HuH-7 (cell line): ENCODE measurements around the gene COL18A1.
"Not testable (repeated sequence)": the region's sequence is repeated elsewhere in the genome, so short reads cannot be mapped to it uniquely, and the experiment has no call there.

ENCODE experiments used
- DNase-seq: peaks from one replicate; pipeline ENCODE4 v3.0.0; 2011; ENCODE audit warnings: low spot score

COL18A1 gene

DNA sequence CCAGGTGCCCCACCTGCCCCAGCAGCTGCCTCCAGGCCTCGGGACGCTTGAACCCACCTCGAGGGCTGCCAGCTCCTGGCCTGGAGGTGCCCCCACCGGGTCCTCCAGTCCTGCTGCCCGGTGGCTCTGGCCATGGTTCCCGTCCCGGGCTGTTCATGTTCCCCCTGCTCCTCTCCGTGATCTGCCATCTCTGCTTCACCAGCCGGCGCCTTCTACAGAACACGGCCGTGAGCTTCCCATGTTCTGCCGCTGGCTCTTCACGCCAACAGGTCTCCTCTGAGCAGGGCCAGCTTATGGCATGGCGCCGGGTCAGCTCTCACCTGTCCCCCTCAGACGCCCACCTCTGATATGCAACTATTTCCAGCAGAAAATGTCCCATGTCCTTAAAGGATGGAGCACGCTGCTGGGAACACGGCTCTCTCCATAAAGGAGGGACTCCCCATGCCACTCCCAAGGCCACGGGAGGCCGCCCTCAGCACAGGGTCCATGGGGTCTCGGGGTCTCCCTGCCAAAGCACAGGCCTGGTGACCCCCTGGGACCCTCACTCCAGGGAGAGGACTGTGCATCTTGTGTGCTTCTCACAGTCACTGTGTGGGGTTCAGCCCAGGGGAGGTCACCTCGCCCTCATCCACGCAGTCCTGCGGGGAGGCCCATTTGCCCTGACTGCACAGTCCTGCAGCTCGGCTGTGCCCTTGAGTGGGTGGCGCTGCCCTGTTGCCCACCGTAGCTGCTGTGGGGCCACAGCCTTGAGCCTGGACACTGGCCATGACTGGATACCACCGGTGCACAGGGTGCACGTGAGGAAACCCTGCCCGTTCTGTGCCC, 36.7 kb downstream of the COL18A1 start:
- DNase-seq, result no peak

- no peak for DNase-seq
These were observed 37.3 kb downstream of the COL18A1 start for GRCh38 chr21:45442276-45442675.

- DNase-seq, result not testable (repeated sequence)
These were observed 38.0 kb downstream of the COL18A1 start for GRCh38 chr21:45442686-45443594.

DNA sequence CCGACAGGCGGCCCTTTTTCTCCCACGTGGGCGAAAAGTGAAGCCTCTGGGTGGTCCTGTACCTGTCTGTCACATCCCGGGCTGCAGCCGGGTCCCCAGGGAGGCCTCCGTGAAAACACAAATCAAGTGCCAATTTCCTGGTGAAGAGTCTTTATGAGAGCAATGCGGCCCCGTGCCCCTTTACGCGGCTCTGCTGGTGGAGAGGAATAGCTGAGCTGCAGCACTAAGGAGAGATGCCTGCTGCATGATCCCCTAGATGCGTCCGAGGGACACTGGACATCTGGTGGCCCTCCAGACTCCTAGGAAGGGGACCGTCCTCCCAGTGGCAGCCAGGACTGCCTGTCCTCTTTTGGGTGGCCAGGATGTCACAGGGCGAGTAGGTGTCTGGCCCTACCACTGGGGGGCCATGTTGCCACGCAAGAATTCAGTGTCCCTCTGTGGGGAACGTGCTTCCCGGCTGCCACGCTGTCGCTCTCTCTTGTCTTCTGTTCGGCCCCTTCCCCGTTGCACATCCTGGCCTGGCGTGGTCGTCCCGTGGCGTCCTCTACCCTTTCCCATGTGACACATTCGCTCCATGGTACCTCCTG, 38.7 kb downstream of the COL18A1 start:
- DNase-seq, result peak; percentile 65

- no peak for DNase-seq
These were observed 39.4 kb downstream of the COL18A1 start for GRCh38 chr21:45444385-45444784.

DNA sequence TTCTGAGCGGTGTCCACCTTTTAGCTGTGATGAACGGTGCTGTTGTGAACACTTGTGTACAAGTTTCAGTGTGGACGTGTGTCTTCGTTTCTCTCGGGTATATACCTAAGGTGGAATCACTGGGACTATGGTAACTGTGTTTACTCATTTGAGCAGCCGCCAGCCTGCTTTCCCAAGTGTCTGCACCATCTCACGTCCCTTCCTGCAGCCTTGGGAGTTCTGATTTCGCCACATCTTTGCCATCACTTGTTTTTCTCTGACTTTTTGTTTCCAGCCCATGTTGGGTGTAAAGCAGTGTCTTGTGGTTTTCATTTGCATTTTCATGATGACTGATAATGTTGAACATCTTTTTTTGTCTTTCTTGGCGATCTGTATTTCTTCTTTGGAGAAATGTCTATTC, 40.4 kb downstream of the COL18A1 start:
- DNase-seq, result no peak

- DNase-seq, result no peak
These were observed 42.9 kb downstream of the COL18A1 start for GRCh38 chr21:45447821-45448220.

- no peak for DNase-seq
These were observed 43.4 kb downstream of the COL18A1 start for GRCh38 chr21:45448283-45448809.

- DNase-seq, result no peak
These were observed 44.1 kb downstream of the COL18A1 start for GRCh38 chr21:45448810-45449657.

- DNase-seq, result no peak
These were observed 44.9 kb downstream of the COL18A1 start for GRCh38 chr21:45449658-45450422.

DNA sequence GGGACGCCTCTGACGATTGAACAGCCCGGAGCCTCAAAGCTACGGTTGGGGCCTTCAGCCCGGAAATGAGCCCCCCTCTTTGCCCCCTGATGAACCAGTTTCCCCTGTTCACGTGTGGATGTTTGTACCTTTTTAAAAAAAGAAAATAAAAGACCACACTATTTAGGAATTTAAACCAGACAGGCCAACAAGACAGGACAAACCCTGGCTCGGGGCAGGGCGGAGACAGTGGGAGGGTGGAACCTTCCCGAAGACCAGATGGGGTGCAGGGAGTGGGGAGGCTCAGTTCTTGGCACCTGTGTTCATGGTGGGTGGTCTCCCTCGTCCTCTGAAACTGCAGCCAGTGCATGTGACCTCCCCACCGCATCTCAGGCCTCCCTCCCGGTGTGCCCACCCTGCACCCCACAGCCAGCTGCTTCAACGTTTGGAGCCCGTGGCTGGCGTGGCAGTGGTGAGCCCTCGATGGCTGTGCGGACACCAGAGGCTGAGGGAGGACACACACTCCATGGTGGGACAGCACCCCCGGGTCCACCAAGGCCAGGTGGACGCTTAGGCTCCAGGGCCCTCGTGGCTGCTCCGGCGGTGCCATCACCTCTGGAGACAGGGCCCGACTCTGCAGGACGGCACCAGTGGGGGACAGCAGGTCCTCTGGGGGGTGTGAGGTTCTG, 45.6 kb downstream of the COL18A1 start:
- DNase-seq, result no peak

DNA sequence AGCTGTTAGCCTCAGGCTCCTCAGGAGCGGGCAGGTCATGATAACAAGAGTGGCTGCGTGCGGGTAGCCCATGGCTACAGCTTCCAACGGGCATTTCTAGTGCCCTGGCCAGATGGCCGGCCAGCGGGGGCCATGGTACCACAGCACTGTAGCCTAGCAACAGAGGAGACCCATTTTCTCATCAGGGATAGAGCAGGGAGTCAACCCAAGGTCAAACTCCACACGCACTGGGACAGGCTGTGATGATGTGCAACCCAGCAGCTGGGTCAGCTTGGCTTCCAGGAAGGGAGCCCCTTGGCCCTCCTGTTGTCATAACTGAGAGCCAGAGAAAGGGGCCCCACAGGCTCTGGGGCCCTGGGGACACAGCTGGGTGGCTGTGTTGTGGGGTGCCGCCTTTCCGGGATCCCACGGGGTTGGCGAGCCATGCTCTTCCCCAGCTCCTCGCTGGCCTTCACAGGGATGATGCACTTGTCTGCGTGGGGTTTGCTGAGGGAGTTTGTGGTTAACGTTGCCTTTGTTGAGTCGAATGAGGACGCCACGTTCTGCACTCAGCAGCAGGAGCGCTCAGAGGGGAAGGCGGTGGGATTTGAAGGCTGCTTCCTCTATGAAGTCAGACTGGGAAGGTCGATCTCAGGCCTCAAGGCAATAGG, 46.3 kb downstream of the COL18A1 start:
- no peak for DNase-seq

DNA sequence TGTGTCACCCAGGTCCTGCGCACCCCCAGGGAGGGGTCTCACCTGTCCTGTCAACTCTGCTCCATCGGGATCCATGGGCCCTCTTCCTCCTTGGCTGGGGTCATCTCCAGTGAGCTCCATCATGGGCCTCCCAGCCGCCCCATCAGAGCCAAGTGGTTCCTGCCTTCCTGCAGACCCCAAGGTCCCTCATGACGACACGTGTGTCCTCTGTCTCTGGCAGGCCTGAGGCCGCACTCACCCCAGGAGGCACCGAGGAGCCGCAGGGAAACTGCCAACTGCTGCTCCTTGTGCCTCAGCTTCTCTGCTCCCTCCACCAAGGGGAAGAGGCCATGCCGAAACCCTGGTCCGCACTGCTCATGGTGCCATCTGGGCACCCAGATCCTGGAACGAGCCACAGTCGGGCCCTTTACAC, 46.8 kb downstream of the COL18A1 start:
- no peak for DNase-seq

GRCh38 chr21:45452696-45453307, 47.8 kb downstream of the COL18A1 start:
- DNase-seq, result no peak

DNA sequence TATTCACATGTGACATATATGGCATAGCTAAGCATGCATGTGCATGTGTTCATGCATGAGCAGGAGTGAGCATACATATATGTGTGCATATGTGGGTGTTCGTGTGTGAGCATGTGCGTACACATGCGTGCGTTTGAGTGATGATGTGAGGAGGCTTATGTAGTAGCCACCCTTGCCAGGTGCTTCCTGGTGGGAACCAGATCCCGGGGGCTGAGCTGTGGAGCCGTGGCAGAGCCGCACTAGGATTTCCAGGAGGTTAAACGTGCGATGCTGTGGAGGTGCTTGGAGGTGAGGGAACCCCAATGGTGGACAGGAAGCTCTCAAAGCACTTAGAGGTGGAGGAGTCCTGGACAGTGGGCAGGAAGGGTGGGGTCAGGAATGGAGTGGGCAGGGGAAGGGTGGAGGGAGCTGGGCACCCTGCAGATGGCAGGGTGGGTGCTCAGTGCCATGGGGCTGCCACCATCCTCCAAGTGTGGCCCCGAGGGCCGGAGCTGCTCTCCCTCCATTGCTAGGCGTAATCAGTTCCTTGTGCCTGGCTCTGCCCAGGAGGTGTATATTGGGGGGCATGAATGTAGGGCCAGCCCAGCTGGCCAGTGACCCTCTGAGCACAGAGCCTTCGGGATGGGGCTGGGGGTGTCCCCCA, 48.5 kb downstream of the COL18A1 start:
- DNase-seq, result no peak

DNA sequence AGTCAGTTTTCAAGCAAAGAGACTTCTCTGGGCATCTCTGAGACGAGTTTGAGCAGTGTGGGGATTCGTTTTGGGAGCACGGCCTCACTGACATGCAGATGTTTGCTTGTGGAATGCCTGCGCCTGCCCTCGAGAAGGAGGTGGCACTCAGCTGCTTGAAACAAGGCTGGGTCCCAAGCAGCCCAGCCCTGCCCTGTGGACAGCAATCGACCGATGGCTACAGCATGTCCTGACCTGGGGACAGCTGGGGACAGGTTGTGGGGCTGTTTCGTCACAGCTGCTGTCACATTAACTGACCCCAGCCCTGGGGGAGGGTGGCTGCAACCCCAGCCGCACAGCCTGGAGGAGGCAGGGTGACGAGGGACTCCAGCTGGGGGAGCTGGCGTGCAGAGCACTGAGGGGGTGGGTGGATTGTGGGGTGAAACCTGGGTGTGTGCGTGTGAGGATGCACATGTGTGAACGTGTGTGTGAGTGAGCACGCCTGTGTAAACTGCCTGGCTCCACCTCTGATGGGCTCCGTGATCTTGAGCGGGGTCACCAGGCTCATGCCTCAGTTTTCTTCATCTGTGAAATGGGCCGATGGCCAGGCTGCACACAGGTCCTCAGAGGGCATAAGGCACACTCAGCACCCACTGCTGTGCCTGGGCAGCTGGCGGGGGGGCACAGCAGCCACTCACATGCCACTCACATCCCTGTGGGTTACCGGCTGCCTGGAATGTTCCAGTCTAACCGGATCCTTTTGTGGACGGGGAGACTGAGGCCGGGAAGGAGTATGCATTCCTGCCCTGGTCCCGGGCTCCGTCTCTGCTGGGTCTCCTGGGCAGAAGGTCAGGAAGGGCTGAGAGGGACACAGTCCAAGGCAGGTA, 49.3 kb downstream of the COL18A1 start:
- peak; percentile 78 for DNase-seq

DNA sequence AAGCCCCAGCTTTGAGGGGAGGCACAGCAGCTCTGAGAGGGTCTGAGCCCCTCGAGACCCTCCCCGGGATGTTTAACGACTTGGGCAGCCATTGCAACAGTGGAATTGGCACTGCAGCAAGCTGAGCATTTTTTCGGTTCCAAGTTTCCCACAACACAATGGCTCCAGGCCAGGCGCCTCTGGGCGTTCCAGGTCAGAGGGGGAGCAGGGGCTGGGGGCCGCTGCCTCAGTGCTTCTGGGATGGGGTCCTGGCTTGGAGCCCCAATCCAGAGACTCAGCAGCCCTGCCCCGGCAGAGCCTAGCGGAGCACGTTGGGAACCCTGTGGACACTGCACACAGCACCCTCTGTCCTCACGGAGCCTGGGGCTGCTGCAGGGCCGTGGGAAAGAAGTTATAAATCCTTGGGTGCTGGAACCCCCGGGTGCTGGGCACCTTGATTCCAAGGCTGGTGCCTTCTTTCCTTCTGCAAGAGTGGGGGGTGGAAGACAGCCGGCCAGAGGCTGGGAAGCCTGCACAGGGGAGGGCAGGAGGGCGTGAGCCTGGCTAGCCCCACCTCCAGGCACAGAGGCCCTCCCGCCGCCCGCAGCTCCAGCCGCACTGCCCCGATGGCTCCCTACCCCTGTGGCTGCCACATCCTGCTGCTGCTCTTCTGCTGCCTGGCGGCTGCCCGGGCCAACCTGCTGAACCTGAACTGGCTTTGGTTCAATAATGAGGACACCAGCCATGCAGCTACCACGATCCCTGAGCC, 50.1 kb downstream of the COL18A1 start:
- no peak for DNase-seq
